Aorta (tissue), 5 donors: ENCODE results near the gene KCNK13. TPM values are rescaled to one million over a fixed set of nuclear protein-coding genes. Genes with fewer than 3 reads are reported as not detected.

ENCODE experiments used
- ATAC-seq: fragments of 200-7000 bp; cut with Tn5 transposase; one replicate; pipeline ENCODE4 v1.9.1; 2022; ENCODE audit warnings: moderate library complexity; ENCODE audit not compliant: low FRiP score
- DNase-seq, 2 donors: peaks; one replicate each; pipeline ENCODE4 v3.0.0-alpha.2; 2020
- H3K27ac ChIP-seq, 2 donors: one replicate each; pipeline ENCODE4 v1.5.1; 2013; ENCODE audit warnings: low read length in 2 of 2, mild to moderate bottlenecking in 2 of 2, moderate library complexity in 2 of 2, control low read depth in 1 of 2, inconsistent platforms in 1 of 2, low read depth in 1 of 2
- H3K27me3 ChIP-seq, 2 donors: one replicate each; pipeline ENCODE4 v1.6.1; 2013; ENCODE audit warnings: control low read depth in 1 of 2, low read length in 1 of 2, mild to moderate bottlenecking in 1 of 2, moderate library complexity in 1 of 2; ENCODE audit not compliant: insufficient read depth in 2 of 2, control insufficient read depth in 1 of 2
- H3K36me3 ChIP-seq, 2 donors: one replicate each; pipeline ENCODE4 v1.6.1; 2013; ENCODE audit warnings: control low read depth in 1 of 2, low read length in 1 of 2, mild to moderate bottlenecking in 1 of 2; ENCODE audit not compliant: insufficient read depth in 2 of 2, control insufficient read depth in 1 of 2
- H3K4me1 ChIP-seq, 2 donors: one replicate each; pipeline ENCODE4 v1.6.1; 2013; ENCODE audit warnings: low read length in 2 of 2, control low read depth in 1 of 2, mild to moderate bottlenecking in 1 of 2, moderate library complexity in 1 of 2; ENCODE audit not compliant: insufficient read depth in 2 of 2, control insufficient read depth in 1 of 2
- H3K4me3 ChIP-seq, 2 donors: one replicate each; pipeline ENCODE4 v1.5.1; 2013; ENCODE audit warnings: low read length in 2 of 2, control low read depth in 1 of 2, mild to moderate bottlenecking in 1 of 2
- H3K9me3 ChIP-seq: one replicate; pipeline ENCODE4 v1.6.1; 2013; ENCODE audit warnings: mild to moderate bottlenecking, low read length; ENCODE audit not compliant: control insufficient read depth
- WGBS, 2 donors: extraction: QIAGEN DNeasy Blood & Tissue Kit; methylation state at CpG; one replicate each; pipeline ENCODE4 v1.1.7; 2013; 5-methylcytosine and 5-hydroxymethylcytosine counted together
- intact Hi-C, 2 donors: fragments of 100-400 bp; cut with DNase I; formaldehyde crosslinking; loops; one replicate each; pipeline versions ENCODE4 v1.14.2 to v1.15.0; 2022
- polyA plus RNA-seq, 2 donors: library from polyadenylated mRNA; stranded (reverse); fragments of 200-250 nt; gene quantifications; one replicate each; pipeline ENCODE4 v1.2.3, GENCODE V29; 2013
- total RNA-seq, 2 donors: library from RNA; stranded (reverse); fragmentation: NEBNext Ultra II Directional; extraction: Animal tissue kit (Norgen Biotek cat#: 25700); gene quantifications; one replicate each; pipeline ENCODE4 v1.2.1, GENCODE V29; 2021
- donor health status: healthy with polysubstance abuse.
- donor health status: Bipolar disorder and iron deficiency.
- donor health status: DM: no; HTN: no; CAD: no.
- donor health status: DM: no; HTN: no; CAD: no.
- donor health status: DM: yes; HTN: yes; CAD: no.

KCNK13 gene
- total and polyA plus RNA-seq, 4 donors: 0.26 to 1.3 (median 0.48) TPM; not detected in 1

DNA sequence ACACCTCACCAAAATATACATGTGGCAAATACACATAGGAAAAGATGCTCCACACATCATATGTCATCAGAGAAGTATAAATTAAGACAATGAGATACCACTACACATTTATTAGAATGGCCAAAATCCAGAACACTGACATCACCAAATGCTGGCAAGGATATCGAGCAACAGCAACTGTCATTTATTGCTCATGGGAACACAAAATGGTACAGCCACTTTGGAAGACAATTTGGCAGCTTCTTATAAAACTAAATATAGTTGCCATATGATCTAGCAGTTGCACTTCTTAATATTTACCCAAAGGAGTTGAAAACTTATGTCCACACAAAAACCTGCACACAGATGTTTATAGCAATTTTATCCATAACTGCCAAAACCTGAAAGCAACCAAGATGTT, 7.0 kb upstream of the KCNK13 start:
- intact Hi-C loops: no loop called here
- ATAC-seq: no peak

DNA sequence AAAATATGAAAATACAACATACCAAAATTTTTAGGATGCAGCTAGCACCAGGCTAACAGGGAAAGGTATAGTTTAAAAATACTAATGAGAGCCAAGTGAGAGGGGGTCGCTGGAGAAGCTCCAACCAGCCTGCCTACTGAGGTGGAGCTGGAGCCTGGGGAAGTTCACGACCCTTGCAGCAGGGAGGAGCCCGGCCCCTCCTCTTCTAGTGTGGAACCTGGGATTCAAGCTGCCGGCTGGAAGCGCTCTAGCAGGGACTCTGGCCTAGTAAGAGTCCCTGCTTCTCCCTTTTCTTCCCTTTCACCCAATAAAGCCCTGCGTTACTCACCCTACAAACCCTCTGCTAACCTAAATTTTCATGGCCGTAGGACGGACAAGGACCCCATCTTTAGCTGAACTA, 5.0 kb upstream of the KCNK13 start:
- DNase-seq (no peak), ATAC-seq (no peak)
- Histone ChIP-seq H3K9me3 (no peaks in the 10 kb centered on the region), H3K36me3 (no peaks in the 10 kb centered on the region), H3K27me3 (no peaks in the 10 kb centered on the region), H3K27ac (no peak overlapping the region), H3K4me3 (no peak overlapping the region), H3K4me1 (no peaks in the 10 kb centered on the region)
- intact Hi-C loops: no loop called here
- 48 to 59% methylated on average over 8 of the region's 8 CpGs for WGBS, 2 donors

More for the DNA sequence above, 7.0 kb upstream of the KCNK13 start:
- no peak overlapping the region for H3K27ac ChIP-seq
- no peaks in the 10 kb centered on the region for H3K9me3 ChIP-seq
- DNase-seq: no peak
- no peaks in the 10 kb centered on the region for H3K36me3 ChIP-seq
- H3K4me3 ChIP-seq: no peak overlapping the region
- 63 to 65% methylated on average over 1 of the region's 1 CpG for WGBS, 2 donors
- H3K27me3 ChIP-seq: no peaks in the 10 kb centered on the region
- H3K4me1 ChIP-seq: no peaks in the 10 kb centered on the region

GRCh38 chr14:90058876-90059458, 2.8 kb upstream of the KCNK13 start:
- intact Hi-C loops: no loop called here
- Histone ChIP-seq H3K9me3 (no peaks in the 10 kb centered on the region), H3K4me3 (no peak overlapping the region), H3K36me3 (no peaks in the 10 kb centered on the region), H3K27me3 (no peaks in the 10 kb centered on the region), H3K27ac (no peak overlapping the region), H3K4me1 (no peaks in the 10 kb centered on the region)
- ATAC-seq: no peak
- no peak for DNase-seq
- WGBS, 2 donors: 92% methylated on average over 7 of the region's 7 CpGs

DNA sequence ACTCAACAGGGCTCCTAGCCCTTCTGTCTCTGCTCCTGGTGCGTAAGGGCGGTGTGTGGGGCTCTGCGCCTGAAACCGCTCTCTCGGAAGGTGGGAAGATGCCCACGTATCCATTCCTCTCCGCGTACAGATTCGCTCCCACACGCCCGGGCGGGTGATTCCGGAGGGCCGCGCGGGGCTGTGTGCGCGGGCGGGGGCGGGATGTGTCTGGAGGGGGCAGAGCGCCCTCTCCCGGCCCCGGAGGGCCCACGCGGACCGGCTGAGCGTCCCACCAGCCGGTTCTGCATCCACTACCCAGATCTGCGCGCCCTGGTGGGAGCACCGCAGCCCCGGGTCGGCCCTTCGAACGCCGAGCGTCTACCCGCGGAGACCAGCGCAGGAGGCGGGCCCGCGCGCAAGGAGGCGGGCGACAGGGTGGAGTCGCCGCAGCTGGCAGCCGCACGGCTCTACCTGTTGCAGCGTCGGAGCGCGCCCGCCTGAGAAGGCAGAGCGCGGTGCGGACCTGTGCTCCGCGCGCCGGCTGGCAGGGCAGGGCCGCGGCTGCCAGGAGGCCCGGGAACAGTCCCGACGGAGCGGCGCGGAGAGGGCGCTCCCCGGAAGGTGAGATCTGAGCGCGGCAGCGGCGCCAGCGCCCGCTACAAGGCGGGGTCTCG, 1.4 kb upstream of the KCNK13 start:
- Histone ChIP-seq H3K27ac (no peak overlapping the region), H3K4me3 (peak overlapping the region; percentile 6 to 40), H3K36me3 (no peaks in the 10 kb centered on the region), H3K9me3 (no peaks in the 10 kb centered on the region), H3K4me1 (no peaks in the 10 kb centered on the region), H3K27me3 (no peaks in the 10 kb centered on the region)
- peak; percentile 62 to 76 for DNase-seq
- intact Hi-C loops: no loop called here
- peak; percentile 49 for ATAC-seq
- 0 to 1% methylated on average over 67 to 80 of the region's 80 CpGs for WGBS, 2 donors

DNA sequence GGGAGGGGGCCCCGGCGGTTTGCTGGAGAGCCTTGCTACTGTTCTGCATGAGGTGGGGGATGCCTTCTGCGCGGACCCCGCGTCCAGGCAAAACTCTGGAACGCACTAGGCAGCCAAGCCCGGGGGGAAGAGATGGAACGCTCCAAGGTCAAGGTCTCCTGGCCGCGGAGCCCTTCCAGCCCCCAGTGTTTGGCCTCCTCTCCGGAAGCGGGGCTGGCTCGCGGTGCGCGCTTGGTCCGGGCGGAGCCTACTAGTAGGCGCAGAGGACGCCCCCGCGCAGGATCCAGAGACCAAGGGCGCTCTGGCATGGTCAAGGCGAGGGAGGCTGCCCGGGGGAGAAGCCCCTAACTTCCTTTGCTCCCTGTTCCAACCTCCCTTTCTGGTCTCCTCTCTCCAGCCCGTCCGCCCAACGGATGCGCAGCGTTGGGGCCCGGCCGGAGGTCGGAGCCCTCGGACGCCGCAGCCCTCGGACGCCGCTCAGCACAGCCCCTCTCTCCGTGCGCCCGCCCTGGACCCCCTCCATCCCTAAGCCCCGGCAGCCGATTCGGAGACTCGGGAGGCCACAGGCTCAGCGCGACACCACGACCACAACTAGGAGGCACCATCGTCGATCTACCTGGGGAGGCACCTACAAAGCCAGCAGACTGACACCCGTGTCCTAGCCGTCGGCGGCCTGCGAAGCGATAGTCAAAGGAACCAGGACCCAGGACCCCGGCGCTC, 669 bp upstream of the KCNK13 start:
- 1% methylated on average over 43 to 60 of the region's 60 CpGs for WGBS, 2 donors
- intact Hi-C loops: no loop called here
- no peaks in the 10 kb centered on the region for H3K27me3 ChIP-seq
- no peak overlapping the region for H3K27ac ChIP-seq
- no peaks in the 10 kb centered on the region for H3K36me3 ChIP-seq
- ATAC-seq: peak; percentile 28
- H3K9me3 ChIP-seq: no peaks in the 10 kb centered on the region
- peak overlapping the region; percentile 6 to 40 for H3K4me3 ChIP-seq
- DNase-seq: no peak
- H3K4me1 ChIP-seq: no peaks in the 10 kb centered on the region

DNA sequence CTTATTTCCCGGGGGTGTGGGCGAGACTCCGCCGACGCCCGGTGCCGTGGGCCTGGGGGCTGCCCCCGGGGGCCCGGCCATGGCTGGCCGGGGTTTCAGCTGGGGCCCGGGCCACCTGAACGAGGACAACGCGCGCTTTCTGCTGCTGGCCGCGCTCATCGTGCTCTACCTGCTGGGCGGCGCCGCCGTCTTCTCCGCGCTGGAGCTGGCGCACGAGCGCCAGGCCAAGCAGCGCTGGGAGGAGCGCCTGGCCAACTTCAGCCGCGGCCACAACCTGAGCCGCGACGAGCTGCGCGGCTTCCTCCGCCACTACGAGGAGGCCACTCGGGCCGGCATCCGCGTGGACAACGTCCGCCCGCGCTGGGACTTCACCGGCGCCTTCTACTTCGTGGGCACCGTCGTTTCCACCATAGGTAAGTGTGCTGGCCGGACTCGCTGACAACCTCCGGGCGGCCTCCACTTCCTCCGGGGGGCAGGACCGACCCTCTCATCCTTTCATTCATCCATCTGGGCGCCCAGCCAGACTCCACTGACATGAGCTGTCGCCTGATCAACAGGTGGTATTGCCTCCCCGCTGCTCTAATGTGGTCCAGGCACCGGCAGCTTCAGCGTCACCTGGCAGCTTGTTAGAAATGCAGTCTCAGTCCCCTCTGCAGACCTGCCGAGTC, 467 bp downstream of the KCNK13 start:
- intact Hi-C loops: no loop called here

DNA sequence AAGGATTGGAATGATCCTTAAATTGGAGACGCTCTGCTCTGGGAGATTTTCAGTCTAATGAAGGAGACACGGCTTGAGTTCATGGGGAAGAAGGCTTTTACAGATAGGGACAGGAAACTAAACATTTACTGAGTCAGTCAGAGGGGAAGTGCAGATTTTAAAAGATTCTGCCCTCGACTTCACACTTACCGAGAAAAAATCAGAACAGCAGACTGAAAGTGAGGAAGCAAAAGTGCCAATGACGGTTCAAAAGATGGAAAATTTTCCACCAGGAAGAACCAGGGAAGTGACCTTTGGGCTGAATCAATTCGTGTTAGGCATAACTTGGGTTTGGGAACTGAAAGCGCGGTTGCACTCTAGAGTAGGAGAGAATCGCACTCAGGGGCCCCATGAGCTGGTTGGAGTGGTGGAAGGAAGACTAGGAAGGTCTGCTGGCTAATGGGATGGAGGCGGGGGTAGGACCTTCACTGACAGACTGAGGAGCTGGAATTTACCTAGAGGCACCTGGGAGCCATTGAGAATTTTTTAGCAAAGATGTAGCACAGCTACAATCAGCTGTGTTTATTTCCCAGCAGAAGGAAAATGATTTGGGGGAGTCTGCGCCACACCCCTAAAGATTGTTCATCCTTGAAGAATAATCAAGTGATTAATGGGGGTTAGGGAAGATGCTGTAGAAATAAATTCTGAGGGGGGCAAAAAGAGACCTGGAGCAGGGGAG, 1.2 kb downstream of the KCNK13 start:
- Histone ChIP-seq H3K27me3 (no peaks in the 10 kb centered on the region), H3K9me3 (no peaks in the 10 kb centered on the region), H3K36me3 (no peaks in the 10 kb centered on the region), H3K27ac (no peak overlapping the region), H3K4me3 (no peak overlapping the region), H3K4me1 (no peaks in the 10 kb centered on the region)
- ATAC-seq (no peak), DNase-seq (no peak)
- WGBS, 2 donors: 36 to 53% methylated on average over 11 of the region's 11 CpGs
- intact Hi-C loops: no loop called here

More for the DNA sequence above, 467 bp downstream of the KCNK13 start:
- Histone ChIP-seq H3K36me3 (no peaks in the 10 kb centered on the region), H3K4me3 (peak overlapping the region in 1 of 2 donors; percentile 41), H3K9me3 (no peaks in the 10 kb centered on the region), H3K27ac (no peak overlapping the region), H3K27me3 (no peaks in the 10 kb centered on the region), H3K4me1 (no peaks in the 10 kb centered on the region)
- DNase-seq (no peak), ATAC-seq (no peak)
- 2 to 3% methylated on average over 48 to 63 of the region's 63 CpGs for WGBS, 2 donors

- H3K4me3 ChIP-seq: no peak overlapping the region
- no peaks in the 10 kb centered on the region for H3K27me3 ChIP-seq
- H3K9me3 ChIP-seq: no peaks in the 10 kb centered on the region
- H3K36me3 ChIP-seq: no peaks in the 10 kb centered on the region
- ATAC-seq (no peak), DNase-seq (no peak)
- intact Hi-C loops: no loop called here
- H3K27ac ChIP-seq: no peak overlapping the region
- no peaks in the 10 kb centered on the region for H3K4me1 ChIP-seq
- 70 to 71% methylated on average over 6 of the region's 6 CpGs for WGBS, 2 donors
These were observed 10.6 kb downstream of the KCNK13 start for GRCh38 chr14:90072350-90072749.
